Activated T-helper 1 cell treated with anti-CD3 and anti-CD28 coated beads, Interleukin-2, amount 50 U/mL, for 16 hours (primary cell): ENCODE results near the gene ATG7.

Source experiments
- DNase-seq, 2 donors: peaks; one replicate each; pipeline ENCODE4 v3.0.0-alpha.2; 2020; ENCODE audit warnings: low read depth in 1 of 2, low spot score in 1 of 2

Gene ATG7

GRCh38 chr3:11290743-11291680 lies 18.8 kb downstream of the ATG7 start:
- DNase-seq: no peak

GRCh38 chr3:11291808-11292207 lies 19.6 kb downstream of the ATG7 start:
- DNase-seq: no peak

GRCh38 chr3:11297126-11297525 lies 24.9 kb downstream of the ATG7 start:
- no peak for DNase-seq

GRCh38 chr3:11300970-11301369 lies 28.8 kb downstream of the ATG7 start:
- no peak for DNase-seq

GRCh38 chr3:11302444-11302843 lies 30.2 kb downstream of the ATG7 start:
- no peak for DNase-seq

GRCh38 chr3:11304175-11304574 lies 32.0 kb downstream of the ATG7 start:
- no peak for DNase-seq

- DNase-seq: no peak
Observed at GRCh38 chr3:11305509-11305908, 33.3 kb downstream of the ATG7 start.

GRCh38 chr3:11306817-11307589 lies 34.8 kb downstream of the ATG7 start:
- no peak for DNase-seq

- DNase-seq: no peak
Observed at GRCh38 chr3:11307830-11308432, 35.7 kb downstream of the ATG7 start.

GRCh38 chr3:11310258-11310657 lies 38.1 kb downstream of the ATG7 start:
- DNase-seq: no peak

- no peak for DNase-seq
Observed at GRCh38 chr3:11312166-11312565, 40.0 kb downstream of the ATG7 start.

GRCh38 chr3:11317300-11317699 lies 45.1 kb downstream of the ATG7 start:
- DNase-seq: no peak

GRCh38 chr3:11322931-11323330 lies 50.7 kb downstream of the ATG7 start:
- no peak for DNase-seq

GRCh38 chr3:11323813-11324212 lies 51.6 kb downstream of the ATG7 start:
- DNase-seq: no peak

GRCh38 chr3:11327619-11328018 lies 55.4 kb downstream of the ATG7 start:
- no peak for DNase-seq

- no peak for DNase-seq
Observed at GRCh38 chr3:11328196-11328945, 56.2 kb downstream of the ATG7 start.

- DNase-seq: no peak
Observed at GRCh38 chr3:11329777-11330176, 57.6 kb downstream of the ATG7 start.

GRCh38 chr3:11331101-11331500 lies 58.9 kb downstream of the ATG7 start:
- DNase-seq: no peak

- no peak for DNase-seq
Observed at GRCh38 chr3:11335056-11335608, 62.9 kb downstream of the ATG7 start.

GRCh38 chr3:11339541-11339940 lies 67.3 kb downstream of the ATG7 start:
- DNase-seq: no peak

GRCh38 chr3:11346416-11346815 lies 74.2 kb downstream of the ATG7 start:
- DNase-seq: no peak
